ENCODE results near the gene PER2.
"Not testable (repeated sequence)": the region's sequence is repeated elsewhere in the genome, so short reads cannot be mapped to it uniquely, and the experiment has no call there.

Gene PER2

DNA sequence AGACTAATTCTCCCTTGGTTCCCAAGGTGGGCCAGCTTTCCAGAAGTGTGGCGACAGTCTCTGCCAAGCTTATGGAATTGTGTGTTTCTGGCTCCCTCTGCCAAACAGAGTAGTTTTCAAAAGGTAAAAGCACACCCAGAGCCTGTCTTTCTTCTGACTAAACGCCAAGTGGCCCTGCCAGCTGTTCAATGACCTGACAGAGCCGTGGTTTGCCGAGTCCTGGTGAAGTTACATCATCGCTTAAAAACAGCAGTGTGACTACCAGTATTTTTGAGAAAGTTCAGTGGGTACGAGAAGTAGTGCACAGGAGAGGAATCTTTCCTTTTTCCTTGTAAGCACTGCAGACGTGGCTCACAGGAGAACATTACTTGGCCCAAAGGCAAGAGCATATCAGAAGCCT, 1.9 kb downstream of the PER2 start:
- no peak for DNase-seq (ENCODE audit: low spot score)

DNA sequence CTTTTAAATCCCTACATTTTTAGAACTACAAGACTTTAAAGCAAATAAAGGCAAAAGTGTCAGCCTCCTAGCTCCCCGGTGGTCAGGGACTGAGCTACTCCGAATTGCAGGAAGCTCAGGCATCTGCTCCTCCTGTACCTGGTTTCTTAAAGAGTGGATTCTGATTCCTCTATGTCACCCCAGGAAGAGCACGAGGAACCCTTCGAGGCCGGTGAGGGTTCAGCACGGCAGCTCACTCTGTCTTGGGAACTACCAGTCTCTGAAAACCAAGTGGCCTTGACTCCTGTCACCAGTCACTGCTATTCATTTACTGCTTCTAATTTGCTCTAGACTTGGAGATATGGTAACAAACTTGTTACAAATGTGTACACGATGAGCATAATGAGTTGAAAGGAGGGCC, 2.3 kb downstream of the PER2 start:
- DNase-seq (ENCODE audit: low spot score): no peak

DNA sequence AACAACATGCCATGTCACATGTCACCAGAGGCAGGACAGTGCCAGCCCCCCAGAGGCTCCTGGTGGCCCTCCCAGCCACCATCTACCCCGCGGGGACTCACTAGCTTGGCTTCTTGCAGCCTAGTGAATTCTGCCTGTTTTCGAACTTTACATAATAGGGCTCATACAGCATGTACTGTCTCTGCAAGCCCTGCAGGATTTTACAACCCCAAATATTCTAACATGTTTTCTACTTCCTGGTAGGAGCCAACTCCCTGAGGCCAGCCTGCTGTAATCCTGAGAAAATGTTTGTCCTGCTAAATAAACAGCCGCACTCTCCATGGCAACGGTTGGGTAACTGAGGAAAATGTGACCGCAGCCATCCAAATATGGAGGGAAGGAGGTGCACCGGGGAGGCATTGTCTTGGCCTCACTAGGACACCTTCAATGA, 2.7 kb downstream of the PER2 start:
- no peak for DNase-seq (ENCODE audit: low spot score)

DNA sequence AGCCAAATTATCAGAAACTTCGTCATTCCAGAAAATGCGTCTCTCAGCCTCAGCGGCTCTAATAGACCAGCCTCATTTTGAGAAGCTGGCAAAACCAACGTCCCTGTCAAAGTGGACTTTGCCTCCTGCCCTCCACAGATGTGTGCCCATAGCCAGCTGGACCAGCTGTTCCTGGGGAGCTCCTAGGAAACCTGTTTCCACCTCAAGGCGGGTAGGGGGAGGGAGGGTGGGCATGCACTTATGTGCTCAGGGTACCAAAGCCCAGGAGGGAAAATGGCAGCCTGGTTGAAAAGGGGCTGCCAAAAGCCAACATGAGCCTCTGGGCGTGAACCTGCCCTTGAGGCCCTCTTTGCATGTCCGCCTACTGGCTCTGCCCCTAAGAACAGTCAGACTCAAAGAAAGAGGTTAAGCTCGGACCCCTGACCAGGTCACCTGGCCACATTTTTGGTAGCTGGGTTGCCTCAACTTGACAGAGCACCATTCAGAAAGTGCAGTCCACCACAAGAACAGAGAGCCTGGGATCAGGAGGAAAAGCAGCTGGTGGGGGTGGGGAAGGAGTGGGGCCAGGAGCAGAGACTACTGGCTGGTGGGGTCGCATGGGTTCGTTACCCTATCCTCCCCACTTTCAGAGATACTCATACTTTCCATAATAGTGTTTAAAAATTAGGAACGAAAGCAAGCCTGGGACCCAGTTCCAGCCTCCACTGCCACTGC, 3.5 kb downstream of the PER2 start:
- no peak for DNase-seq (ENCODE audit: low spot score)

DNA sequence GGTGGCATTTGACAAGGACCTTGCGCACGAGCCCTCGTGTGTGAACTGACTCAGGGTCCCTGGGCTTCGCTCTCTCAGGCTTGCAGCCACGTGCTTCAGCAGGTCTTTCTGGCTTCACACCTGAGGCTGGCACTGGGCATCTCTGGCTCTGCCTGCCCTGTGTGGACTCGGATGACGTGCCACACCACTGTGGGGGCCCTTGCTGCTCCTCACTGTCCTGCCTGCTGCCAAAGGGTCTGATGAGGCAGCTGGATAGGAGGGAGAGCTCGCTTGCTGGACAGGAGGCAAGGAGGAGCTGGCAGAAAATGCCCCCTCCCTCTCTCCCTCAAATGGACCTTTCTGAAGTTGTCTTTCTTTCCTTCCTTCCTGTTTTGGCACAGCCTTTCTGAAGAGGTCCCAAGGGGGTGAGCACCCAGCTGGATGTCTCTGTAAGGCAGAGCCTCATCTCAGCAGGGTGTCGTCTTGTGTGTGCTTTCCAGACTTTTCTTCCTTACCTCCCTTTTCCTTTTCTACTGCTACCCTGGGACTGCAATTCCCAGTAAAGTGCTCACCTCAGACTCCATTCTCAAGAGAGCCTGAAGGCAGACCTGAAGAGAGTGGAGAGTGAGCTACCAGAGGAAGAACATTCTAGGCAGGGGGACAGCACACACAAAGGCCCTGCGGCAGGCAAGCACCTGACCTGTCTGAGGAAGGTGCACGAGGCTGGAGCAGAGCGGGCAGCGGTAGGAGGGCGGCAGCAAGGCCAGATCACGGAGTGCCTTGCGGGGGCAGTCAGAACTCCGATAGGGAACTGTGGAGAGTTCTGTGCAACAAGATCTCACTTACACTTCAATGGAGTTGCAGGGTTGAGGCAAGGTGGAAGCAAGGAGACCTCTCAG, 5.3 kb downstream of the PER2 start:
- DNase-seq (ENCODE audit: low spot score): no peak

DNA sequence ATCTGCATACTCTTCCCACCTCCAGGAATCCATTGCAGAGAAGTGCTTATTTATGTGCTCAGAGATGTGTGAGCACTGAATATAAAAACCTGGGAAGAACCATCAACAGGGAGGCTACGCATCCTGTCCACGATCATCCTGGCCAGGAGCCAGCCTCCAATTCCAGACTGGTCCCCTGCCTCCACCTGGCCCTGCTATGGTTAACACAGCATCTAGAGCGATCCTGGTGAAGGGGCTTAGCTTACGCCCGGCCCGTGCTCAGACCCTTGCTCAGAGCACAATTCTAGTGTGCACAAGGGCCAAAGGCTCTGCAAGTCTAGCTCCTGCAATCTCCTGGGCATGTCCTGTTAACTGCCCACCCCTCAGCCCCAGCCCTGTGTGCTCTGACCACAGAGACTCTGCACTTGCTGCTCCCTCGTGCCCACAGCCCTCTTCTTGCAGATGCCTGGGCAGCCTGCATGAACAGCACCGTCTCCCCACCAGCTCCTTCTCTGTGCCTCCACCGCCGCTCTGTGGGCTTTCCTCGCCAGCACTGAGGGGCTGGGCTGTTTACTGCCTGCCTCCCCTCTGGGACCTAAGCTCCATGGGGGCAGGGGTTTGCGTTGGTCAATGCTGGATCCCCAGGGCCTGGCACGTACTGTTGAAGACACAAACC, 6.5 kb downstream of the PER2 start:
- DNase-seq (ENCODE audit: low spot score): no peak

DNA sequence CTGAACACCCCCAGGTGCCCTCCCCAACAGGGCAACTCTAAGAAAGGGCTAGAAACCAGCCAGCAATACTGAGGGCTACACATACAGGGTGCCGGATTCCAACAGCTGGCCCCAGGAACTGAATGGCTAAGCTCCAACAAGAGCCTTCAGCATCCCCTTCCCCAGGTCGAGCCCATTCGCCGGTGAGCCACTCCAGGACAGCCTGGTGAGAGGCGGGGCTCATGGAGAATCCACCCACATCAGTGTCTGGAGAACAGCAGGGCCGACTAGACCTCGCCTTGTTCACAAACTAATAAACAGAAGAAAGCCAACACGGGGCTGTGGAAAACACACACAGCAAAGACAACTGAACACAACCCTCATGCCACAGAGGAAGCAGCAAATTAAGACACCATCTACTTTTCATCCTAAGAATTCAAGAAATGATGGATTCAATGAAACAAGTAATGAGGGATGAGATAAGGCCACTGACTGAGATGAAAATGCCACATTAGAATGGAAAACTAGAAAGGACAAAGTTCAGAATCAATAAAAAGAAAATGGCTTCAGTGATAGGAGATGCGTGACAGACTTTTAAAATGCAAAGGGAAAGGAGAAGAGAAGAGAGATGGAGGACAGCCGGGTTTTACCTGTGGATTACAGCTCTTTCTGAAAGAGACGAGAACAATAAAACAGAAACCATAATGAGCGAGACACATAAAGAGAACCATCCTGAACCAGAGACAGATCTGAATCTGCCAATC, 8.2 kb downstream of the PER2 start:
- no peak for DNase-seq (ENCODE audit: low spot score)

DNA sequence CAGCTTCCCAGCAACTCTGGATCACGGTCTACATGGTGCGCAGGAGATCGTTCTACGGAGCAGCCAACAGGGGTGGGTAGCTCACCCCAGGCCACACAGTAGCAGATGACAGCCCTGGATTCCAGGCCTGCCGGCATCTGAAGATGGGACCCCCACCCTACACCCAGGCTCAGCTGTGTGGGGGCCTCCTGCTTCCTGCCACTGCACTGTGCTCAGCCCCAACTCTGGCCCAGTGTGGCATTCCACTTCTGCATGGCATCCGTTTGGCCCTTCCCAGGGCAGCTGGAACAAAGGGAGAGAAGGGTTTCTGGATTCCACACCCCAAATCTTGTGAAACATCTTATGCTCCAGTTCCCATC, 9.1 kb downstream of the PER2 start:
- no peak for DNase-seq (ENCODE audit: low spot score)

DNA sequence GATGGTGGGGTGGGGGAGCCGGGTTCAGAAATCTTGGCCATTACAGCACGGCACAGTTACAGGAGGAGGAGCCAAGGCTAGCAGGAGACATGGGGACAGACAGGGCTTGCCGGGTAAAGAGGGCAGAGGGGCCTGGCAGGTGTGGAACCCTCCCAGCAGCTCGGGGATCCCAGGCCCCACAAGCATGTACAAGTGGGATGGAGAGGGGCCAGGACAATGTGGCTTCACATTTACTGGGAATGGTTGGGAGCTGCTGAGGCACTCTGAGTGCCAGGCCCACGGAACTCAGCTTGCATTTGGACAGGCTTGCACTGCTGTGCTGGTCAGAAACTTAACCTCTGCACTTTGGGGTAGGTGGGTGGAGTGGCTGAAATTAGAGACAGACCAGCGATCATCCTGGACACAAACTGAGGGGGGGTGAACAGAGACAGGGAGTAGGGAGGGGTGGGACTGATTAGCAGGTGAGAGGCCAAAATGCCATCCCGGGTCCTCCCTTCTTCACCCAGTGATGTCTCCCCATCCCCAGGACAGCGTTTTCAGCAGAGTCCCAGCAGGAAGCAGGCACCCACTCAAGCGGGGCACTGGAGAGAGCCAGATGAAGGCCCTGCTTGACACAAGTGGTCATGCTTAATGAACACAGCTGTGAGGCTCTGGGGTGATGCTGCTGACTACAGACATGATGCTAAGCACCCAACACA, 9.6 kb downstream of the PER2 start:
- no peak for DNase-seq (ENCODE audit: low spot score)

DNA sequence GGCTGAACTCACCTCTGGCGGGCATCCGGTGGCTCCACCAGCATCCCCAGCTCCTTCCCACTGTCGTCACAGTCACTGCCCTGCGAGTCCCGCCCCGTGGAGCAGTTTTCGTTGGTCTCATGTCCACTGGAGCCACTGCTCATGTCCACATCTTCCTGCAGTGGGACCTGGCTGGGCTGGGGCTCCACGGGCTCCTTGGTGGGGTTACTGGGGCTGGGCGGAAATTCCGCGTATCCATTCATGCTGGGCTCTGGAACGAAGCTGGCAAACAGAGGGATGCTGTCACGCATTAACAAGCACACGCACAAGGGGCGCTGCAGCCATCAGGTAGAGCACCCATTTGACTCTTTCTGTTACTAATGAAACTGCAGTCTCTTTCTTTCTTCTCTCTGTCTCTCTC, 10.7 kb downstream of the PER2 start:
- no peak for DNase-seq (ENCODE audit: low spot score)

DNA sequence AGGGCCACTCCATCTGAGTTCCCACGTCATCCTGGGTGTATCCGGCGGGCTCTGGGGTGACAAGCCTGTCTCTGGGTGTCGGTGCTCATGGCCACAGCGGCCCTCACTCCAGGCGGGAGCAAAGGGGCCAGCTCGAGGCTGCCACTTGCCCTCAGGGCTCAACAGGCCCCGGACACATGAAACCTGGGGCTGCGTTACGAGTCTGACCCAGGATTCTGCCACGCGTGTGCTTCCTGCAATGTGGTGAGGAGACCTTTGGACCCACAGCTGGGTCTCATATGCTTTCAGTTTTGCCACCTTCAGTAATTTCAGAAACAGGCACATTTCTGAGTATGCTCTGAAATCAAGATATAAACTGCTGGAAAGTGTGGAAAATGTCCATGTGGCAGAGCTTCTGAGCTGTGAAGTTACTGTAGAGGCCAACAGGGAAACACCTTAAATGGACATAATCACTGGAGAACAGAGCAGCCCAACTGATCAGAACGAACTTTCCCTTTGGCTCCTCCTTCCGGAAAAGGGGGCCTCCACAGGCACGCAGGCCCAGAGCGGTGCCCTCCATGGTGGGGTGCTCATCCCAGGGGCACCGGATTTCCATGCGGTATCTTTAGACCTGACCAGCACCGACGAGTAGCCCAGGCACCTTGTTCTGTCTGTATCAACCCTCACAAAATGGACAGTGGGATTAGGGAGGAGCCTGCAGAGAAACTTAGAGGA, 14.1 kb downstream of the PER2 start:
- no peak for DNase-seq (ENCODE audit: low spot score)

DNA sequence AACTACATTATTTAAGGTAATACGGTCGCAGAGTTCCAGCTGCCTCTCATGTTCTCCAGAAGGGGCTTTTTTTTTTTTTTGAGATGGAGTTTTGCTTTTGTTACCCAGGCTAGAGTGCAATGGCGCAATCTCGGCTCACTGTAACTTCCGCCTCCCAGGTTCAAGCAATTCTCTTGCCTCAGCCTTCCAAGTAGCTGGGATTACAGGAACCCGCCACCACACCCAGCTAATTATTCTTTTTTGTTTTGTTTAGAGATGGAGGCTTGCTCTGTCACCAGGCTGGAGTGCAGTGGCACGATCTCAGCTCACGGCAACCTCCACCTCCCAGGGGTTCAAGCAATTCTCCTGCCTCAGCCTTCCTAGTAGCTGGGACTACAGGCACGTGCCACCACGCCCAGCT, 15.0 kb downstream of the PER2 start:
- not testable (repeated sequence) for DNase-seq (ENCODE audit: low spot score)

DNA sequence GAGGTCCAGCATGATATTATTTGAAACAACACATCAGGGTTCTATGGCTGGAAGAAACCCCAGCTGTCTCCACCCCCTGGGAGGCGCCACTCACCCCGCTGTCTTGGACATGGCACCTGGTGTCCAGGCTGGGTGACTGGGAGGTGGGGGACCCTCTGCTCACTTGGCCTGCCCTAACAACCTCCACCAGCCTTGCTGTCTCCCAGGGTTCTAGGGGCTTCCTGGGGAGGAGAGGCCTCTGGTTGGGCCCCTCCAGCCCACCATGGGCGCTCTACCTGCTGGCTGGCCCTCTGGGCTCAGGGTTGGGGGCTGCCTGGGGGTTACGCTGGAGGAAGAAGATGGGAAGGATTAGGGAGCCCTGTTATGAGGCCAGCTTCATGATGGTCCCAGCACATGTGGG, 16.3 kb downstream of the PER2 start:
- DNase-seq (ENCODE audit: low spot score): no peak

DNA sequence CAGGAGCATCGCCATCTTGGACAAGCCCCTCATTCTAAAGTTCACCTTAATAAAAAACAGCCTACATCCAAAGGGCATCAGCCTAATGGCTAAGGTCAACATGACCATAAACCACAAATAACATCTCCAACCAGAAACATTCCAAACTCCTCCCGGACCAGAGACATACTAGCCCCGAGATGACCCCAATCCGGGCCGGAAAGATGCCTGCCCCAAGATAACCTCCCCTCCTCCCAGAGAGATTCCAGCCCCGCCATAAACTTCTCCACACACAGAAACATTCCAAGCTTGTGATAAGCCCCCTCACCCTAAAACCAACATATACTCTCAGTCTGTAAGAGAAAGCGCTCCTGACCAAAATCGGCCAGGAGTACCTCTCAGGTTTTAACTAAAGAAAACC, 16.7 kb downstream of the PER2 start:
- DNase-seq (ENCODE audit: low spot score): not testable (repeated sequence)

DNA sequence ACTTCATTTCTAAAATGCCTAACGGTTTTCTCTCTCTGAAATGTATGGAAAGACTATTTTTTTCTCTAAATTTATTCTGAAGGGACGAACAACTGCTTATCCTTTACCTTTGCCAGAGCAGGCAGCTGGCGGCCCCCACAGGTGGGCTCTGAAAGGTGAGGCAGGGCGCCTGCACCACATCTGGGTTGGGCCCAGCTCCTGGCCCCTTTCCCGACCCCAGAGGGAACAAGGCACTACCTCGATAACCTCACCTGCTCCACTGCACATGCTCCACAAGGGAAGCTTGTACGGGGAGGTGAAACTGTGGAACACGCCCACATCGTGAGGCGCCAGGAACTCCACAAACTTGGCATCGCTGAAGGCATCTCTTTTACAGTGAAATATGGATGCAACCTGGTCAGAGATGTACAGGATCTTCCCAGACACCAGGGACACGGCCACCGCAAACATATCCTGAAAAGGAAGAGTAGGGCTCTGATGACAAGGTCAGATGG, 17.3 kb downstream of the PER2 start:
- DNase-seq (ENCODE audit: low spot score): no peak

DNA sequence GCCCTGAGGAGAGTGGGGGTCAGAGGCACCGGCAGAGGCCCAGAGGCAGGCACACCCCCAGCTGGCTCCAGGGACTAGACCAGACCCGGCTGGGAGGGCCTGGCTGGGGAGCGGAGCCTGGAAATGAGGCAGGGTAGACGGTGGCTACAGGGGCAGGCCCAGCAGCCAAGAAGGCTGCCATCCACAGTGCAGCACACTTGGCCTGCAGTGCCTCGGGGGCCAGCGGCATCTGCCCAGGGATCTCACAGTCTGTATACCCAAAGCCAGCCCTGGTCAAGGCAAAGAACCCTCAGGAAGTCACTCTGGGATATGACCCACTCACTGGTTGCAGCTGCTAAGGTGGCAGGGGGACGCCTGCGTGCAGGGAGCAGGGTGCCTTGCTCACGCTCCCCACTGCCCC, 17.8 kb downstream of the PER2 start:
- no peak for DNase-seq (ENCODE audit: low spot score)

DNA sequence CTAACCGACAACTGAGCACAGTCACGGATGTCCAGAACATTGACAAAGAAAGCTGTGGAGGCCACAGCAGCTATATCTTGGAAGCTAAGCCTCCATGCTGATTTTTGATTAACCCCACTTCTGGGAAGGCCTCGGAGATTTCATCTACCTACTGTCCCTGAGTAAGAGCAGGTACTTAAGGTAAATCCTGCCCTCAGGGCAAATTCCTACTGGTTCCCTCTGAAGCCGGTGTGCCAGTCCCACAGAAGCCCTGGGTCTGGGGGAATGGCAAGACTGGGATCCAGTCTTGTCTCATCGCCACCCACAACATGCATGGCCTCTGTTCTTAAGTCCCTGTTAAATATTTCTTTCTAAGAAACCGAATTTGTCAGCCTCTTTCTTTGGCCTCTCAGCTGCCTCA, 18.7 kb downstream of the PER2 start:
- DNase-seq (ENCODE audit: low spot score): no peak

DNA sequence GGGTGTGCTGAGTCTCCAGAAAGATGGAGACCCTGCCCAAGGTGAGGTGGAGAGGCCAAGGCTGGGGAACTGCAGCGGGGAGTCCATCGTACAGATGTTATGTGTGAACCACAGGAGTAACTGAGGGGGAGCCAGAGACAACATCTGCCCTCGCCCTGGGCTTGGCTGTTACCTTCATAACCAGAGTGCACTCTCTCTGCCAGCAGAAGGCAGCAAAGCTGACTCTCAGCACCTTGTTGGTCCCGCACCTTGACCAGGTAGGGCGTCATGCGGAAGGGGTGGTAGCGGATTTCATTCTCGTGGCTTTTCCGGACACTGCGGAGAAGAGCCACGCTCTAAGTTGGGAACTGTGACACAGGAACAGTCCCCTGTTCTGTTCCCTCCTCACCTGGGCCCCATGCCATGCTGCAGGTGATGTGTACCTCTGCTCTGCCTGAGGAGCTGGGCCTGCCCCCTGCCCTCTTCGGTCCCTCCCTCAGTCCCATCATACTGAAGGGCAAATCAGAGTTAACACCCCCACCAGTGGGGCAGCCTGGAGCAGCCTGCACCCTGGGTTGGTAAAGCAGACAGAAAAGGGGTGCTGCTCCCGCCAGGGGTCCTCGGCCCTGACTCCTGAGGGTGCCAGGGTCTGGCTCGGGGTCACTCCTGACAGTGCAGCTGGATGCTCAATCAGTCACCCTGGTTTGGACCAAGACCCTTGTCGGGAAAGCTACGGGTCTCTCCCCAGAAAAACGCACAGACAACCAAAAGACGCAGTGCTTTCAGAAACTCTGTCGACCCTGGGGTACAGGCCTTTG, 20.3 kb downstream of the PER2 start:
- no peak for DNase-seq (ENCODE audit: low spot score)

DNA sequence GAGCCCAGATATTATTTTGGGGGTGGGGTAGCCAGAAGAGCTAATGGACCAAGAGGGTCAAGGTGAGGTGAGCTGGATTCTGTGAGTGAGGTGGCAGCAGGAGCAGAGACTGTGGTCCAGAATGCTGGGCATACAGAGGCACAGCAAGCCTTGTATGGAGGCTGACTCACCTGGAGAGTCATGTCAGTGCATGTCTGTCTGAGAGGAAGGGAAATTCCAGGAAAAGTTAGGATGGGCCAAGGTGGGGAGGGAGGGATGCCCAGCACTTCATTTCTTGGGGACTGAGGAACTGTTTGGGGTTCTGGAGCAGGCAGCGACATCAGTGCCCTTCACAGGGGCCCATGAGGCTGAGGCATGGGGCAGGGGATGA, 21.1 kb downstream of the PER2 start:
- DNase-seq (ENCODE audit: low spot score): no peak

DNA sequence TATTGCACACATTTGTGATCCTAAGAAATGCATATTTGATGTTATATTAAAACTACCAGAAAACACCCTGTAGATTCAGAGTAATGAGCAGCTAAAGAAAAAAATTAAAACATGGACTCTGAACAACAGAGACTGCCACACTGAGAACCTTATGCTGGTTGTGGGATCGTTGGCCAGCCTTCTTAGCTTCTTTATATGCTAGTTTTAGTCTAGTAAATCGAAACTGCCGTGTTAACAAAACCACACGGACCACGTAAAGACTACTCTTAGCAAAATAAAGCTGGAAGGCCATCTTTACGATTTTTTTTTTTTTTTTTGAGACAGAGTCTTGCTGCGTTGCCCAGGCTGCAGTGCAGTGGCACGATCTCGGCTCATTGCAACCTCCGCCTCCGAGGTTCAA, 22.8 kb downstream of the PER2 start:
- DNase-seq (ENCODE audit: low spot score): no peak
